ENCODE data around the gene TNFSF9. TPM values are rescaled to one million over a fixed set of nuclear protein-coding genes. Genes with fewer than 3 reads are reported as not detected.

TNFSF9 gene
- total RNA-seq, 2 experiments from 2014 or later, result 20.9 to 22.3 TPM

- peaks cover 25% of the 10 kb centered on the region for H3K4me1 ChIP-seq (ENCODE audit: insufficient read depth, low read length, poor library complexity, severe bottlenecking)
- intact Hi-C loops (cut with micrococcal nuclease; ENCODE audit: unreplicated experiment), result no loop called here
- no peak overlapping the region for H2AFZ ChIP-seq (ENCODE audit: low read length)
- H3K9me2 ChIP-seq (ENCODE audit: insufficient read depth, low read length), result no peaks in the 10 kb centered on the region
- H3K9me3 ChIP-seq (ENCODE audit: low read length), result no peaks in the 10 kb centered on the region
- no peak overlapping the region for H3K4me3 ChIP-seq (ENCODE audit: low read depth, low read length, poor library complexity, severe bottlenecking)
- no peaks in the 10 kb centered on the region for H3K79me2 ChIP-seq (ENCODE audit: insufficient read depth, low read depth, low read length)
- no peaks in the 10 kb centered on the region for H4K20me1 ChIP-seq (ENCODE audit: insufficient read depth, low read length)
- H3K4me2 ChIP-seq (ENCODE audit: low read length), result no peak overlapping the region
- H3K36me3 ChIP-seq (ENCODE audit: insufficient read depth, low read length), result no peaks in the 10 kb centered on the region
- ChIA-PET POLR2A (interaction anchor here (0.7 kb wide), 1 partner anchor 73 kb away, joined by 3 read pairs; no protein-coding TSS in a partner anchor), CTCF (ENCODE audit: unreplicated experiment) (no interaction called here)
- H3K27ac ChIP-seq (ENCODE audit: low read depth, low read length, poor library complexity, severe bottlenecking), result no peak overlapping the region
- no peak for DNase-seq (ENCODE audit: low spot score)
- BruUV-seq (replicated peaks), result no TSS peak
- no peak for TF ChIP-seq EZH2phosphoT487 (IDR thresholded peaks at IDR 0.05; ENCODE audit: borderline replicate concordance, low read depth, low read length)
- no peak for TF ChIP-seq CTCF (conservative IDR thresholded peaks at IDR 0.05; ENCODE audit: low read length)
Measured at GRCh38 chr19:6498294-6499036, 32.4 kb upstream of the TNFSF9 start.

- TF ChIP-seq EZH2phosphoT487 (IDR thresholded peaks at IDR 0.05; ENCODE audit: borderline replicate concordance, low read depth, low read length) (no peak), CTCF (conservative IDR thresholded peaks at IDR 0.05; ENCODE audit: low read length) (no peak)
- Histone ChIP-seq H3K4me3 (ENCODE audit: low read depth, low read length, poor library complexity, severe bottlenecking) (no peak overlapping the region), H3K79me2 (ENCODE audit: insufficient read depth, low read depth, low read length) (no peaks in the 10 kb centered on the region), H3K4me1 (ENCODE audit: insufficient read depth, low read length, poor library complexity, severe bottlenecking) (peaks cover 31% of the 10 kb centered on the region), H3K9me2 (ENCODE audit: insufficient read depth, low read length) (no peaks in the 10 kb centered on the region), H4K20me1 (ENCODE audit: insufficient read depth, low read length) (no peaks in the 10 kb centered on the region), H3K27ac (ENCODE audit: low read depth, low read length, poor library complexity, severe bottlenecking) (no peak overlapping the region), H3K36me3 (ENCODE audit: insufficient read depth, low read length) (no peaks in the 10 kb centered on the region), H2AFZ (ENCODE audit: low read length) (no peak overlapping the region), H3K9me3 (ENCODE audit: low read length) (no peaks in the 10 kb centered on the region), H3K4me2 (ENCODE audit: low read length) (no peak overlapping the region; the same call in 1 of the 2 replicates)
- no TSS peak for BruUV-seq (replicated peaks)
- ChIA-PET CTCF (ENCODE audit: unreplicated experiment) (no interaction called here), POLR2A (interaction anchor here (0.7 kb wide), 1 partner anchor 74 kb away, joined by 3 read pairs; no protein-coding TSS in a partner anchor)
- intact Hi-C loops (cut with micrococcal nuclease; ENCODE audit: unreplicated experiment), result no loop called here
- no peak for DNase-seq (ENCODE audit: low spot score)
Measured at GRCh38 chr19:6499052-6499790, 31.6 kb upstream of the TNFSF9 start.
